Endothelial cell of umbilical vein (primary cell): ENCODE results near the gene ZNG1F. TPM values are rescaled to one million over a fixed set of nuclear protein-coding genes. Genes with fewer than 3 reads are reported as not detected.
"Not testable (repeated sequence)": the region's sequence is repeated elsewhere in the genome, so short reads cannot be mapped to it uniquely, and the experiment has no call there.

Experiments
- Bru-seq: library from RNA; stranded (reverse); fragments of 400-500 nt; gene quantifications from one replicate; lab custom pipeline; 2021; lab: Mats Ljungman, UMichigan
- BruChase-seq, 2 experiments: library from RNA; stranded (reverse); fragments of 400-500 nt; gene quantifications; one replicate each; lab custom pipeline; 2021; lab: Mats Ljungman, UMichigan
- BruUV-seq: library from RNA; stranded (reverse); fragments of 400-500 nt; replicated peaks from 2 replicates; lab custom pipeline; 2021; lab: Mats Ljungman, UMichigan
- CTCF ChIA-PET: fragments of 300-600, 350-600 bp; sonication (Branson Sonifier 250); formaldehyde crosslinking; loops from one replicate; lab custom pipeline; 2021; ENCODE audit warnings: antibody characterized with exemption, inconsistent platforms; lab: Charles Lee
- POLR2A ChIA-PET: fragments of 300-600, 350-600 bp; sonication (Branson Sonifier 250); formaldehyde crosslinking; loops from one replicate; lab custom pipeline; 2021; ENCODE audit warnings: antibody characterized with exemption, inconsistent platforms; lab: Charles Lee
- DNase-seq: peaks from one replicate; pipeline ENCODE4 v3.0.0-alpha.2; 2011; ENCODE audit warnings: low read depth, low spot score
- FAIRE-seq: peaks from 2 replicates; lab custom pipeline; 2011; peaks lifted over from hg19 to GRCh38; lab: Jason Lieb, UNC
- H2AFZ ChIP-seq: 2 replicates; pipeline ENCODE4 v1.6.0; 2012; ENCODE audit warnings: low read depth, low read length, control low read depth, inconsistent platforms
- H3K27ac ChIP-seq: 2 replicates; pipeline ENCODE4 v1.5.1; 2011; ENCODE audit warnings: low read depth, mild to moderate bottlenecking, control low read depth, low read length, moderate library complexity; ENCODE audit not compliant: insufficient read depth
- H3K27me3 ChIP-seq, 2 experiments: 2 replicates each; pipeline versions ENCODE4 v1.6.0 to v1.6.1; 2011; ENCODE audit warnings: low read length in 2 of 2, mixed read lengths in 1 of 2; ENCODE audit not compliant: control insufficient read depth in 2 of 2, insufficient read depth in 2 of 2
- H3K36me3 ChIP-seq, 2 experiments: 2 replicates in 1 of 2; 3 replicates in 1 of 2; pipeline ENCODE4 v1.5.1; 2011; ENCODE audit warnings: low read length in 2 of 2, mild to moderate bottlenecking in 1 of 2, moderate library complexity in 1 of 2; ENCODE audit not compliant: control insufficient read depth in 2 of 2, insufficient read depth in 2 of 2; ENCODE audit errors: extremely low read depth in 1 of 2
- H3K4me1 ChIP-seq: 3 replicates; pipeline ENCODE4 v1.5.1; 2011; ENCODE audit warnings: mild to moderate bottlenecking, low read length; ENCODE audit not compliant: control insufficient read depth, insufficient read depth; ENCODE audit errors: extremely low read depth
- H3K4me2 ChIP-seq: 2 replicates; pipeline ENCODE4 v1.6.1; 2011; ENCODE audit warnings: low read length, control low read depth, mixed read lengths; ENCODE audit not compliant: insufficient read depth
- H3K4me3 ChIP-seq, 3 experiments: fragments of 200-600 bp in 1 of 3; sonication (generic), shearing (Covaris generic) in 1 of 3; replicated peaks in 1 of 3; 2 replicates each; pipeline ENCODE4 v1.5.1; 2011 to 2016; ENCODE audit warnings: control low read depth in 3 of 3, low read length in 3 of 3, mild to moderate bottlenecking in 2 of 3, inconsistent platforms in 1 of 3, low read depth in 1 of 3, moderate library complexity in 1 of 3; ENCODE audit not compliant: insufficient read depth in 1 of 3
- H3K79me2 ChIP-seq: 2 replicates; pipeline ENCODE4 v1.6.0; 2012; ENCODE audit warnings: low read length, inconsistent platforms; ENCODE audit not compliant: control insufficient read depth, insufficient read depth
- H3K9ac ChIP-seq: replicated peaks from 2 replicates; pipeline ENCODE3; 2011; ENCODE audit warnings: low read length, control low read depth; ENCODE audit not compliant: insufficient read depth; ENCODE audit errors: extremely low read depth
- H3K9me1 ChIP-seq: replicated peaks from 3 replicates; pipeline ENCODE4 v1.6.0; 2011; ENCODE audit warnings: mild to moderate bottlenecking, low read length; ENCODE audit not compliant: control insufficient read depth, insufficient read depth; ENCODE audit errors: extremely low read depth
- H3K9me3 ChIP-seq: replicated peaks from 2 replicates; pipeline ENCODE4 v1.5.1; 2012; ENCODE audit warnings: low read length, inconsistent platforms; ENCODE audit not compliant: control insufficient read depth, insufficient read depth
- H4K20me1 ChIP-seq: replicated peaks from 2 replicates; pipeline ENCODE3; 2011; ENCODE audit warnings: mild to moderate bottlenecking, low read length; ENCODE audit not compliant: control insufficient read depth, insufficient read depth; ENCODE audit errors: extremely low read depth
- dilution Hi-C: fragments of 300-500 bp; cut with MboI; formaldehyde crosslinking; loops from one replicate; pipeline ENCODE4 v1.15.0; 2019; ENCODE audit warnings: low sequenced_read_pairs; ENCODE audit not compliant: extremely low pct_ligation_motif_present
- intact Hi-C: fragments of 100-400 bp; cut with micrococcal nuclease; formaldehyde crosslinking; loops from one replicate; pipeline ENCODE4 v1.10.0; 2022
- long read RNA-seq: library from polyadenylated mRNA; stranded (forward); transcript quantifications from one replicate; pipeline ENCODE4 v2.0.0, GENCODE V29; 2021
- polyA minus RNA-seq, 3 experiments: library from RNA; depleted of rRNA, polyadenylated mRNA; stranded (reverse); fragments of >200 nt; gene quantifications; 1 replicate in 1 of 3; 2 replicates in 2 of 3; pipeline ENCODE4 v1.2.3, GENCODE V29; 2011
- polyA plus RNA-seq, 4 experiments: library from polyadenylated mRNA; depleted of rRNA in 3 of 4; stranded (reverse) in 3 of 4; unstranded in 1 of 4; fragments of >200 nt; gene quantifications; 2 replicates each; pipeline versions ENCODE4 v1.2.1 to v1.2.3, GENCODE V29; 2011 to 2012; ENCODE audit warnings: missing spikeins in 1 of 4
- total RNA-seq: library from RNA; stranded (reverse); gene quantifications from 2 replicates; pipeline ENCODE4 v1.2.3, GENCODE V29; 2021

The ZNG1F gene
- total RNA-seq (7.3 and 10.5 TPM in 2 replicates), polyA plus RNA-seq (19.0 and 20.4 TPM in 2 replicates), polyA minus RNA-seq (4.2 and 6.2 TPM in 2 replicates), Bru-seq, nascent RNA (percentile 66 among the genes with signal in this experiment), BruChase-seq, experiment 1, labeled RNA remaining after a 6-hour chase (percentile 54 among the genes with signal in this experiment), BruChase-seq, experiment 2, labeled RNA remaining after a 2-hour chase (percentile 69 among the genes with signal in this experiment)
- polyA plus RNA-seq (2011; cell fraction: cytosol; rRNA removed): 4.6 and 32.6 TPM in 2 replicates
- 40.5 and 53.3 TPM in 2 replicates for polyA plus RNA-seq (2011; cell fraction: nucleus; rRNA removed)
- polyA plus RNA-seq (2012): 5.0 and 8.0 TPM in 2 replicates
- 0.41 TPM for polyA minus RNA-seq (2011; cell fraction: cytosol; rRNA and poly(A)+ RNA removed)
- polyA minus RNA-seq (2011; cell fraction: nucleus; rRNA and poly(A)+ RNA removed): 23.8 and 48.6 TPM in 2 replicates
- long read RNA-seq, partial matches to known transcripts: 116 of 146 reads
- long read RNA-seq, other reads (novel, unspliced or antisense): 29 of 146 reads

GRCh38 chr9:41189217-41189616, at the start of gene ZNG1F:
ZNG1F (minus strand) TSS chr9:41189317; CDS start chr9:41189258, 59 bp downstream.
- H3K9me3 ChIP-seq, H3K4me1 ChIP-seq, H3K9ac ChIP-seq, intact Hi-C loops, dilution Hi-C loops, H3K36me3 ChIP-seq, H2AFZ ChIP-seq, H3K4me3 ChIP-seq, H3K4me2 ChIP-seq, H3K79me2 ChIP-seq, BruUV-seq, POLR2A ChIA-PET, H4K20me1 ChIP-seq, CTCF ChIA-PET, H3K27me3 ChIP-seq, FAIRE-seq, H3K9me1 ChIP-seq, H3K27ac ChIP-seq, DNase-seq: not testable (repeated sequence)

GRCh38 chr9:41237110-41237749, 48.1 kb upstream of the ZNG1F start:
- H3K36me3 ChIP-seq, H3K9ac ChIP-seq, BruUV-seq, intact Hi-C loops, H3K27ac ChIP-seq, dilution Hi-C loops, H3K79me2 ChIP-seq, H3K9me1 ChIP-seq, H4K20me1 ChIP-seq, FAIRE-seq, H2AFZ ChIP-seq, DNase-seq, H3K9me3 ChIP-seq, H3K4me2 ChIP-seq, H3K27me3 ChIP-seq, H3K4me1 ChIP-seq, CTCF ChIA-PET, POLR2A ChIA-PET: not testable (repeated sequence)
- peak overlapping the region in 1 of 3 experiments; percentile 27 for H3K4me3 ChIP-seq

GRCh38 chr9:41236486-41237109, 47.5 kb upstream of the ZNG1F start:
- H3K36me3 ChIP-seq, H3K79me2 ChIP-seq, H2AFZ ChIP-seq, H3K27me3 ChIP-seq, intact Hi-C loops, H3K9ac ChIP-seq, H3K4me1 ChIP-seq, H3K27ac ChIP-seq, BruUV-seq, H4K20me1 ChIP-seq, H3K4me2 ChIP-seq, H3K4me3 ChIP-seq, H3K9me3 ChIP-seq, FAIRE-seq, POLR2A ChIA-PET, CTCF ChIA-PET, DNase-seq, dilution Hi-C loops, H3K9me1 ChIP-seq: not testable (repeated sequence)
